GM19372 (cell line): ENCODE measurements around the gene CRHR1.
"Not testable (repeated sequence)": the region's sequence is repeated elsewhere in the genome, so short reads cannot be mapped to it uniquely, and the experiment has no call there.

Experiments
- ATAC-seq: cut with Tn5 transposase; IDR thresholded peaks from one replicate; pipeline ENCODE4 v1.9.1; 2021; ENCODE audit warnings: mild to moderate bottlenecking, low read depth, moderate library complexity; ENCODE audit not compliant: unreplicated experiment

Gene CRHR1

GRCh38 chr17:45784293-45784740 is at the start of gene CRHR1:
TSS of gene CRHR1 (plus strand) at chr17:45784320. CDS start at chr17:45784545, 225 bp downstream.
- ATAC-seq, result no peak

DNA sequence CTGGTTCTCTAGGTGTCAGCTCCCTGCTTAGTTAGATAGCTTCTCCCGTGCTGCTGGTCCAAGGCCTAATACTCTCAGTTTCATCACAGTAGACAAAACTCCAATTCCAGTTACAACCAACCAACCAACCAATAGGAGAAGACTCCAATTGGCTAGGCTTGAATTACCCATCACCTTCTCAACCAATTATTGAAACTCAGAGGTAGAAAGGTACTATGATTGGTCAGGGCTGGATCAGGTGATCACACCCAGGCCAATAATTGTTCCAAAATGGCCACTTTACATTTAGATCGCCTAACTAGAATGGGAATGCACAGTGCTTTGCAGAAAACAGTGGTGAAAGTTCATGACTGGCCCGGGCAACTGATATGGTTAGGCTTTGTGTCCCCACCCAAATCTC is 49.5 kb upstream of the CRHR1 start:
- ATAC-seq, result no peak

- ATAC-seq, result no peak
Observed at GRCh38 chr17:45735488-45735887, 48.6 kb upstream of the CRHR1 start.

DNA sequence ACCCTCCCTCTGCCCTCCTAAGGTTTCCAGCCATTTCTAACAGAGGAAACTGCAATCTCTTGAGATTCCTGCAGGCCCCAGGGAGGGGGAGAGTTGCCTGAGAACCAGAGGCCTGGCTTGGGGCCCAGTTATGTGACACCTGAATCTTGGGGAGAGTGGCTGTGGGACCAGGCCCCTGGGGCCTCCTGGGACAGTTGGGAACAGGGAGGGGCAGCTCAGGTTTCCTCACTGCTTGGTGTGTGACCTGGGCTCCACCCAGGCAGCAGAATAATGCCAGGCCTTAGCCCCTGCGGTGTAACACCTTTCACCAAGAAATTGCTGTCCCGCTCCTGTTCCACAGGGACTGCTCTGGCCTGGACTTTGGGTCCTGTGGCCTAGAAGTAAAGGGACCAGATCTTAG is 44.3 kb upstream of the CRHR1 start:
- ATAC-seq, result no peak

DNA sequence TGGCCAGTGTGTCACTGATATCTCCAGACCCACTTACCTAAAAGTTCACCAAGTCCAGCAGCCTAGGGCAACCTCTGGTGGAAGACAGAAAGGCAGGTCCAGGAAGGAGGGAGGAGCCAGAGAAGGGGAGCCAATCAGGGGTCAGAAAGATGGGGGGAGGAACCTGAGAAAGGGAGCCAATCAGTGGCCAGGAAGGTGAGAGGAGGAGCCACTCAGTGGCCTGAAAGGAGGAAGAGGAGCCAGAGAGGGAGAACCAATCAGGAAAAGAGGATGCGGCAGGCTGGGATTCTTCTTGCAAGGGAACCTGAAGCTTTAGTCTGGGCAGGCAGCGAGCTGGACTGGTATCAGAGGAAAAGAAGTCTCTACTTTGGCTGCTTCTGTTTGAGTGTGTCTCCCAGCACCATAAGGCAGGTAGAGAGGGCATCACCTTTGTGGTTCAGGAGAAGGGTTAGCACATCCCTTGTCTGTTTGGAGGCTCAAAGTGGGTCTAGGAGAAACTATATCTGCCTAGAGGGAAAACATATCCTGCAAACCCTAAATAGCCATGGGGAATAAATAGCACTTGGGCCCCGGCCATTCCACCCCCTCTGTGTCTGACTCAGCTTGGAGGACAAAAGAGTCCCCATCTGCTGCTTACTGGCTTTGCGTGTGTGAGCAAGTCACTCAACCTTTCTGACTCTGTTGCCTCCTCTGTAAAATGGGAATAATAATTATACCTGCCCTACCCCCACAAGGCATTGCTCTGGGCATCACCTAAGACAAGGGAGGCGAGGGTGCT is 43.4 kb upstream of the CRHR1 start:
- no peak for ATAC-seq

- no peak for ATAC-seq
Observed at GRCh38 chr17:45742251-45742650, 41.9 kb upstream of the CRHR1 start.

GRCh38 chr17:45743626-45744326 is 40.3 kb upstream of the CRHR1 start:
- ATAC-seq, result no peak

GRCh38 chr17:45744826-45745225 is 39.3 kb upstream of the CRHR1 start:
- ATAC-seq, result not testable (repeated sequence)

DNA sequence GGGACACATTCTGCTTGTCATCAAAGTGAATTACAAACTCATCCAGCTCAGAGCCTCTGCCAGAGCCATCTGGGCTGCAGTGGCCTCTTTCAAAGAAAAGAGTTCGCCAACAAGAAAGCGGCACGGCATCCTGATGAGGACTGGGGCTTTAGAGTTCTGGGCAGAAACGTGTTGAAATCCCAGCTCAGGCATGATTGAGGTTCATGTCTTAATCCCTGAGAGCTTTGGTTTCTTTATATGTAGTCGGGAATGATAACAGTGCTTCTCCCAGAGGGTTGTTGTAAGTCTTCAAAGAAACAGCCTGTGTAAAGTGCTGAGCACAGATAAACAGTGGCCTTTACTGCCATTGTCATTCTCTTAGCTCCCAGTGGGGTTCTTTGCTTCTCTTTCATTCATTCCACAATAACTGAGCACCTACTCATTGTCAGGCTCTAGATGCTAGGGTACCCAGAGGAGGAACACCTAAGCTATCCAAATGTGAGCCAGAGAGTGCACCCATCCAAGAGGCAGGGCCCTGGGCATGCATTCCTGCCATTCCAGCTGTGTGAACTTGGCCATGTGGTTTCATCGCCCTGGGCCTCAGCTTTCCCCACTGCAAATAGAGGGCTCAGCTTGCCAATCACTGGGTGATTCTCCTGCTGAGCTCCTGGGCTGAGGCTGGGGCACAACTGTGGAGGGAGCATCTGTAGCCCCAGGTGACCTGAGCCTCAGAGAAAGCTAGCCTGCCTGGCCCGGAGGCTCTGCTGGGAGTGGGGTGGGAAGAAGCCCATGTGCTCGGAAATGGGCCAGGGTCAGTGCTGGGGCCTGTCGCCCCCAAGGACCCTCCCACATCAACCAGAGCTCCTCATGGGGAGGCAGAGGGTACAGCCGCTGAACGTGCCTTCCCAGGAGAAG is 38.3 kb upstream of the CRHR1 start:
- no peak for ATAC-seq

- no peak for ATAC-seq
Observed at GRCh38 chr17:45747911-45748310, 36.2 kb upstream of the CRHR1 start.

GRCh38 chr17:45748731-45749310 is 35.3 kb upstream of the CRHR1 start:
- no peak for ATAC-seq

GRCh38 chr17:45749831-45750335 is 34.2 kb upstream of the CRHR1 start:
- ATAC-seq, result no peak

DNA sequence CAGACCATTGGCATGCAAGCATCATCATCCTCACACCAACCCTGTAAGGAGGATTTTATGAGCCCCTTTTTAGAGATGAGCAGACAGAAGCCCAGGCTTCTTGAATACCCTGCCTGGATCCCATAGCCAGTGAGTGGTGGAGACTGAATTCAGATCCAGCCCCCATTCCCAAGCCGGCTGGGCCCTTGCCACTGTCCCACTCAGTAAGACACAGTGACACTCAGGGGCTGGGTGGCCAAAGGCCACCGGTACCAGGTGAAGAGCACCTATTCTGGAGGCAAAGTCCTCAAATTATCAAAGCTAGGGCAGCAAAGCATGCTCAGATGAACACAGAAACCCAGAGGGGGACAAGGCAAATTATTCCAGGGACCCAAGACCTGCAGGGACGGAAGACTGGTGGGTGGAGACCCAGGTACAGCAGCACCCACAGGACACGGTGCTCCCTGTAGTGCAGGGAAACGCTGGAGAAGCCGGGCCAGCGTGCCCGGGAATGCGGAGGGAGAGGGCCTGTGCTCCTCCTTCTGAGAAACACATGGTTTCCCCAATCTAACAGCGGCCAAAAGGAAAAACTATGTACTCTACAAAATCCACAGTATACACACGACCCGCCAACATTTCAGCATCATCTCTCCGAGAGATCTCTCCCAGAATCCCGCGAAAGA is 33.2 kb upstream of the CRHR1 start:
- ATAC-seq, result no peak

- ATAC-seq, result no peak
Observed at GRCh38 chr17:45751466-45751865, 32.7 kb upstream of the CRHR1 start.

DNA sequence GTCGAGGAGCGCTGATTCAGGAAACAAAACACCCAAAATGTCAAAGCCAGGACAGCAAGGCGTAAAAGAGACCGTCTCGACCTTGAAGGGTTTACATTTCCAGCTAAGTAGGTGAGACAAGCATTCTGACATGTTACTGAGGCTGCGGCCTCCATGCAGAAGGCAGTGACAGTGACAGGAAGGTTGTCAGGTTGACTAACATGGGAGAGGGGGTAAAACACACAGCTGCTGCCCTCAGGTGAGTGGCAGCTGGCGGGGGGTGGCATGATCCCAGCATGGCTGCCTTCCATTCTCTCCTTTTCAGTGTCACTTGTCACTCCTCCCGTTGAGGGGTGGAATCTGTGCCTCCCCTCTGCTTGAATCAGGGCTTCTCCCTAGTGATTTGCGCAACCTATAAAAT is 31.9 kb upstream of the CRHR1 start:
- ATAC-seq, result no peak

DNA sequence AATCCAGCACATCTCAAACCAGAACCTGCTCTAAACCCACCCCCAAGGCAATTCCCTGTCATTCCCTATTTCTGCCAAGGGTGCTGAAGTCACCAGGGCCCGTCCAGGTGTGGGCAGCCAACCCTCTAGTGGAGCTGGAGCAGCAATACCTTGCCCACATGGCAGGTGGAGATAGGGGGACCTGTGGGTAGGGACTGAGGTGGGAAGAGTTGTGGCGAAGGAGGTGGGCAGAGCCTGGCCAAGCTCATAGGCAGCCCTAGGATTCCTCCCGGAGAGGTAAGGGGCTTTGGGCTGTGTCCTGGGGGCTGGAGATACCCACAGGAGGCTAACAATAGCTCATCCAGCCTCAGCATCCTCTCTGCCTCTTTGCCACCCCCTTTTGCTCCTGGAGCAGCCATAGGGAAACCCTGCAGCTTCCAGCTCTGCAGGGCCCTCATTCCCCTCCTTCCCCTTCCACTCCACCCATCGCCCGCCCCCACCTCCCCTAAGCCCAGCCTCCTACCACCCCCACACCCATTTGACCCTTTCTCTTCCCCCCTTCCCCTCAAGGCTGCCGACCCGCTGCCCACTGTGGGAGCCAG is 30.4 kb upstream of the CRHR1 start:
- ATAC-seq, result no peak

- ATAC-seq, result no peak
Observed at GRCh38 chr17:45755050-45755449, 29.1 kb upstream of the CRHR1 start.

- ATAC-seq, result no peak
Observed at GRCh38 chr17:45756266-45756991, 27.7 kb upstream of the CRHR1 start.
